ENCODE results near the gene LGALS12.
"Not testable (repeated sequence)": the region's sequence is repeated elsewhere in the genome, so short reads cannot be mapped to it uniquely, and the experiment has no call there.

The LGALS12 gene

DNA sequence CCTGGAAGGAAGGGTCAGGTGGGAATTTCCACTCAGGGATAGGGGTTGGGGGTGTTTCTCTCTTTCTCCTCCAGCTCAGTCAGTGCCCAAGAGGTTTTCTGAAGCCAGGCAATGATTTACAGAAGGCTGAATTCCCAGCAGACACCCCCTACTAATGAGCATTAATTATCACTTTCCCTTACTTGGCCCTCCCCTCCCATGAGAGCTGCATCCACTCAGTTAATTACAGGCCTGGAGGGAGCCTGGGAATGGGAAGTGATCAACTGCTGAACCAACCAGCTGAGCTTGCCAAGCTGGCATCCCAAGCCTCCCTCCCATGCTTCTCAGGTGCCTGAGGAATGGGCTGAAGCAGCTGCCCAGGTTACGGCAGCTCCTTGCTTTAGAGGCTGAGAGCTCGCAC lies 992 bp downstream of the LGALS12 start:
- no peak for DNase-seq

DNA sequence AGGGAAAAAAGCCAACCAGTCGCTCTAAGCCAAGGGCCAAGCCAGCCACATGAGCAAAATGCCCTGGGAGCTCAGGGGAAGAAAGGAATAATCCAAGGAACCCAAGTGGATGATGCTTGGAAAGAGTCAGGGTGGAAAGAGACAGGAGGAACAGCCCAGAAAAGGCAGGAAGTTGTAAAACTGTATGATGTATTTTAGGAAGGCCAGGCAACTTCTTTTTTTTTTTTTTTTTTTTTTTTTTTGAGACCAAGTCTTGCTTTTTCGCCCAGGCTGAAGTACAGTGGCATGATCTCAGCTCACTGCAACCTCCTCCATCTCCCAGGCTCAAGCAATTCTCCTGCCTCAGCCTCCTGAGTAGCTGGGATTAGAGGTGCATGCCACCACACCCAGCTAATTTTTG lies 1.6 kb downstream of the LGALS12 start:
- DNase-seq, result no peak

DNA sequence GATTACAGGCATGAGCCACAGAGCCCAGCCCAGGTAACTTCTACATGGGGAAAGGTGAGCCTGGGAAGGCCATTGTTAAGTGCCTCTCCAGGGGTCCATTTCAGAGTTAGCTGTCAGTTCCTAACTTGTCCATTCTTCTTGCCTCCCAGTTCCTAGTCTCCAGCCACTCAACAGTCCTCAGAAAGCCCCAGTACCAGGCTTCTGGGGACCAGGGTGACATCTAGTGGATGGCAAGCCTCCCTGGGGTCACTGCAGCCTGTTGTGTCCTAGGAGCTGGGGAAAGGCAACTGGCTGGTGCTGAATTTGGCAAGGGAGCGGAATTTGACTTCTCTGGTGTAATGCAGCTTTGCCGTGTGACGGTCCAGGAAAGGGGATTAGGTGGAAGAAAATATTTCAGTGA lies 2.1 kb downstream of the LGALS12 start:
- no peak for DNase-seq

DNA sequence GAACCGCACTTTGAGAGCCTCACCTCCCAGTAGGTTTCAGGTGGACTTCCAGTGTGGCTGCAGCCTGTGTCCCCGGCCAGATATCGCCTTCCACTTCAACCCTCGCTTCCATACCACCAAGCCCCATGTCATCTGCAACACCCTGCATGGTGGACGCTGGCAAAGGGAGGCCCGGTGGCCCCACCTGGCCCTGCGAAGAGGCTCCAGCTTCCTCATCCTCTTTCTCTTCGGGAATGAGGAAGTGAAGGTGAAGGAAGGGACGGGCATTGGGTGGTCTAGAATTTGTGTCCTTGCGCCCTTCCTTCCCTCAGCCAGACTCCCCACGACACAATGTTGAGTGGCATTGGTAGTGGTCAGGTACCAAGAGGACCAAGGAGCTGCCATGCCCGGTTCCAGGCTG lies 2.9 kb downstream of the LGALS12 start:
- no peak for DNase-seq

DNA sequence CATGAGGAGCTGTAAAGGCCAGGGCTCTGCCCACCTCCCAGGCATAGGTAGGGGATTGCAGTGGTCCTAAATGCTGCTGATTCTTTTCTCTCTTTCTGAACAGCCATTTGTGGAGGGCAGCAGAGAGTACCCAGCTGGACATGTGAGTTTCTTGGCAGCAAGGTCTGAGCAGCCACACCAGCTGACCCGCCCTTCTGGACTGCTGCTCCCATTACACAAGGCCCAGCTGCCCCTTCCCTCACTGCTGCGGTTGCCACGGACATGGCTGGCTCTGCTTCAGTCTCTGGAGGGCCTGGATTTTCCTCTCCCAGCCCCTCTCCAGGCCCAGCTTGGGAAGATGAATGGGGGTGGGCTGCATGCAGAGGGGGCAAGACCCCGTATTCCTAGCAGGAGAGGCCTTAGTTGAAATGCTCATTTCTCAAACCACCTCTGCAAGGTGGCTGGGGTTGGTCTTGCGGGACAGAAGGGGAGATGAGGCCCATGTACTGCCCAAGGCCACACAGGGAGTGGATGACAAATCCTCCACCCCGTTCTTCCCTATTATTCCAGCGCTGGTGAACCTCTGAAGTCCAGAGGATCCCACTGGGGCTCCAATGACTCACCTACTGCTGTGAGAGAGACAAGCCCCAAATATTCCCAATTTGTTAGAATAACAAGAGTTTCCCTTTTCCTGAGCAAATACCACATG lies 4.6 kb downstream of the LGALS12 start:
- DNase-seq, result no peak

DNA sequence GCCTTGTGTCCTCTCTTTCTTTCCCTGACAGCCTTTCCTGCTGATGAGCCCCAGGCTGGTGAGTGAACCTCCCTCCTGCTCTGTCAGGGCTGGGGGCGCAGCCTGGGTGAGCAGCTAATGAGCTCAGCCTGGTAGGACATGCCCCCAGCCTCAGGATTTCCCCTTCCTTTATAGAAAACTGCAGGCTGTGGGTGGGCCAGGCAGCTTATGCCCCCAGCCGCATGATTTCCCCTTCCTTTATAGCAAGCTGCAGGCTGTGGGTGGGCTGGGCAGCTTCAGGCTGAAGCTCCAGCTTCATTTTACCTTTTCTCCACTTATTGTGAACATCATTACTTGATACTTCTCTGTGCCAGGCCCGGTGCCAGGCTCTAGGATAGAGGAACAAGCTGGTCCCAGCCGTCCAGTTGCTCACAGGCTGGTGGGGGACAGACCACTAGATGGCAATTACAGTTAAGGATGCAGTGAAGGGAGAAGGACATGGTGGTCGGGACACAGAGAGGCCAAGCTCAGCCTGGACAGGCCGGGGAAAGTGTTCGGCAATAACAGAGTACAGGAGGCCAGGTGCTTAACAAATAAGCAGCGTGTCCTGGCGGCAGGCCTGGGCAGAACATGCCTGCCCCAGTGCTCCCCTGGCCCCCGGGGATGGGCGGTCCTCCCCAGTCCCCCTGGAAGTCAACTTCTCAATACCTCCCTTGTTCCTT lies 5.3 kb downstream of the LGALS12 start:
- no peak for DNase-seq

DNA sequence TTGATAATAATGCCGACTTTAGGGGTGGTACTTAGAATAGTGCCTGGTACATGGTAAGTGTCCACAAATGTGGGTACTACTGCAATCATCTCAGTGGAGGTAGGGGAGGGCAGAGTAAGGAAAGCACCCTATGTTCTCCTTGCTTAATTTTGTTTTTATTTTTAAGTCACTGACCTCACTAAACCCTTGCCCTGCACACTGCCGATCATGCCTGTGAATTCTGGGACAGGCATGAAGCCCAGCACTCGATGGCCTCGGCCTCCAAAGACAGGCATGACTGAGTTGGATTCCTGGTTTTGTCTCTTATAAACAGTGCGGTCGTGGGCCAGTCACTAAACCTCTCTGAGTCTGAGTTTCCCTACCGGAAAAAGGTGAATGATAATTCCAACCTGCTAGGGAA lies 6.9 kb downstream of the LGALS12 start:
- no peak for DNase-seq

DNA sequence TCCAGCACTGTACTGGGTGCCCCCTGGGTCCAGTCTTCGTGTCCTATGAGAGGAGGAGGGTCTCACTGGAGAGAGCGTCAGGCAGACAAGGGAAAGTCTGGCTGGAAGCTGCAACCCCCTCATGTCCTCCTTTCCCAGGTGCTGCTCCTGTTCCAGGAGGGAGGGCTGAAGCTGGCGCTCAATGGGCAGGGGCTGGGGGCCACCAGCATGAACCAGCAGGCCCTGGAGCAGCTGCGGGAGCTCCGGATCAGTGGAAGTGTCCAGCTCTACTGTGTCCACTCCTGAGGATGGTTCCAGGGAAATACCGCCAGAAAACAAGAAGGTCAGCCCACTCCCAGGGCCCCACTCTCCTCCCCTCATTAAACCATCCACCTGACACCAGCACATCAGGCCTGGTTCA lies 10.2 kb downstream of the LGALS12 start:
- DNase-seq, result no peak

DNA sequence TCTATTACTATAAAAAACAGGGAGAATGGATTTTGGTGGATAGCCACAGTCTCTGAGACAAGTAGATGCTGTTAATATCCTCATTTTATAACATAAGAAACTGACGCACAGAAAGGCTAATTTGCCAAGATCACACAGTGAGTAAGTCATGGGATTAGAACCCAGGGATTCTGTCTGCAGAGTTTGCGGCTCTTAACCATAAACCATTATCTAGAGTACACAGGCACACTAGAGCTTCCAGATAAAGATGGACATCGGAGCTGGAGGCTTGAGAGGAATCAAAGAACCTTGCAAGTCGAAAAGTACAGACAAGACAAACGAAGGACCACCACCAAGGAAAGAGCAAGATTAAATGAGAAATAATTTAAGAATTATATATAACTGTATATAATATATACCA lies 11.3 kb downstream of the LGALS12 start:
- DNase-seq, result no peak

DNA sequence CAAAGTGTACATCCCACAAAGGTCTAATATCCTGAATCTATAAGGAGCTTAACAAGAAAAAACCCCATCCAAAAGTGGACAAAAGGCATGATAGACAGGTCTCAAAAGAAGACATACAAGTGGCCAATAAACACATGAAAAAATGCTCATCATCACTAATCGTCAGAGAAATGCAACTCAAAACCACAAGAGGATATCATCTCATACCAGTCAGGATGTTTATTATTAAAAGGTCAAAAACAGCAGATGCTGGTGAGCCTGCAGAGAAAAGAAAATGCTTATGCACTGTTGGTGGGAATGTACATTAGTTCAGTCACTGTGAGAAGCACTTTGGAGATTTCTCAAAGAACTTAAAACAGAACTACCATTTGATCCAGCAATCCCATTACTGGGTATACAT lies 12.7 kb downstream of the LGALS12 start:
- DNase-seq, result no peak

DNA sequence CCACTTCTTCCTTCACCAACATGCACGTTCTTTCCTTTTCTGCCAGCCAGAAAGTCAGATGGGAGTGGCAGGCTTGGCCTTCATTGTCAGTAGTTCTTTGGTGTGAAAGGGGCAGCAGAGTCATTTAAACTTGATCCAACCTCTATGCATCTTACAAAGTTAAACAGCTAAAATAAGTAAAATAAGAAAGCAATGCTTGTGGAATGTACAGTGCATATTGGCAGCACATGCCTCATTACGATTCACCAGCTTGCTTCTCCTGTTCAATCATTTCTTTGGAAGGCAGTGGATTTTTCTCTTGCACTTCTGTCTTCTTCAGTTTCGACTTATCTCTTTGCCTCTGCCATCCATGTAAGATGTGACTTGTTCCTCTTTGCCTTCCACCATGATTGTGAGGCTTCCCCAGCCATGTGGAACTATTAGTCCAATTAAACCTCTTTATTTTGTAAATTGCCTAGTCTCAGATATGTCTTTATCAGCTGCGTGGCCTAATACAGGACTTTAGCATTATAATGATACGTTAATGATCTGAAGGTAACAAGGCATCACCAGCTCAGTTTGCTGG lies 14.8 kb downstream of the LGALS12 start:
- no peak for DNase-seq

DNA sequence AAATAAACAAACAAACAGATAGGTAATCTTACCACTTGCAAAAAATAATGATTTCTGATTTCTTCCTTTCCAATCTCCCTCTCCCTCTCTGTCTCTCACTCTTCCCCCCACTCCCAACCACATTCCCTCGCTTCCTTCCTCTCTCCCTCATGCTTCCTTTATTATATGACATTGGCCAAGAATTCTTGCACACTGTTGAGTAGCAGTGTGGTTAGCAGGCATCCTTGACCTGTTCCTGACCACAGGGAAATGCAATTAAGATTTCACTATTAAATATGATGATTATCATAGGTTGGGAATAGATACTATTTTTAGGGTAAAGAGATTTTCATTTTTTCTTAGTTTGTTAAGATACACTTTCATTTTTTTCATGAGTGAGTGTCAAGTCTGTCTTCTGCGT lies 16.0 kb downstream of the LGALS12 start:
- DNase-seq, result no peak

DNA sequence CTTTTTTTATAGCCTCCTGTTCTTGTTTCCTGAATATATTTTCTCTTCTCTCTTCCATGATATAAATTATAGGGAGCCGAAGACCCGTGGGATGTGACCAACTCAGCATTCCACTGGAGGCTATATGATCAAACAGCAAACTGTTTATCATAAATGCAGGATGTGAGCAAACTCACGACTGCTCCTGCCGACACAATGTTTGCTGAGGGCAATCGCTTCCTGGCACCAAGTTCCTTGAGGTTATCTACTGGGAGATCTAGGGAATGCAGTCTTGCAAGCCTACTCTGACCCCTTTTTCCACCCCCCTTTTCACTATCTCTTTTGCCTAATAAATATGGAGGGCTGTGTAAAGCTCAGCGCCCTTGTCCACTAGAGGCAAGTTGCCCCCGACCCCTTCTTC lies 17.3 kb downstream of the LGALS12 start:
- no peak for DNase-seq

DNA sequence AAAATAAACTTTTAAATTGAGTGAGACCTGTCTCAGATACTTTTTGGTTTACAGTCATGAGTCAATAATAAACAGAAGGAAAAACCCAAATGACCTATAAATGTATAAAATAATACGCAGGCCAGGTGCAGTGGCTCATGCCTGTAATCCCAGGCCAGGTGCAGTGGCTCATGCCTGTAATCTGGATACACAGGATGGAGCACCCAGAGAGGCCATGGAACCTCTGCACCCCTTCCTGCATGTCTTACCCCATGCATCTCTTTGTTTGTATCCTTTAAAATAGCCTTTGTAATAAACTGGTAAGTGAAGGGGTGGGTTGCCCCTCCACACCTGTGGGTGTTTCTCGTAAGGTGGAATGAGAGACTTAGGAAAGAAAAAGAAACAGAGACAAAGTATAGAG lies 21.8 kb downstream of the LGALS12 start:
- no peak for DNase-seq

DNA sequence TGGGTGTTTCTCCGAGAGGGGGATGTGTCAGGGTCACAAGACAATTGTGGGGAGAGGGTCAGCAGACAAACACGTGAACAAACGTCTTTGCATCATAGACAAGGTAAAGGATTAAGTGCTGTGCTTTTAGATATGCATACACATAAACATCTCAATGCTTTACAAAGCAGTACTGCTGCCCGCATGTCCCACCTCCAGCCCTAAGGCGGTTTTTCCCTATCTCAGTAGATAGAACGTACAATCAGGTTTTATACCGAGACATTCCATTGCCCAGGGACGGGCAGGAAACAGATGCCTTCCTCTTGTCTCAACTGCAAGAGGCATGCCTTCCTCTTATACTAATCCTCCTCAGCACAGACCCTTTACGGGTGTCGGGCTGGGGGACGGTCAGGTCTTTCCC lies 22.3 kb downstream of the LGALS12 start:
- not testable (repeated sequence) for DNase-seq

DNA sequence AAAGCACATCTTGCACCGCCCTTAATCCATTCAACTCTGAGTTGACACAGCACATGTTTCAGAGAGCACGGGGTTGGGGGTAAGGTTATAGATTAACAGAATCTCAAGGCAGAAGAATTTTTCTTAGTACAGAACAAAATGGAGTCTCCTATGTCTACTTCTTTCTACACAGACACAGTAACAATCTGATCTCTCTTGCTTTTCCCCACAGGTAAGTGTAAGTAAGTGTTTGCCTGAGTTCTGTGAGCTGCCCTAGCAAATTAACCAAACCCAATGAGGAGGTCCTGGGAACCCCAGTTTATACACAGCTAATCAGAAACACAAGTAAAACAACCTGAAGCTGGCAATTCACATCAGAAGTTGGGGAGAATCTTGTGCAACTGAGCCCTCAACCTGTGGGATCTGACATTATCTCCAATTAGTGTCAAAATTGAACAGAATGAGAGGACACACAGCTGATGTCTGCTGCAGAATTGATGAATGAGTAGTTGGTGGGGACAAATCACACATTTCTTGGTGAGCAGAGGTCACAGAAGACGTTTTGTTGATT lies 22.9 kb downstream of the LGALS12 start:
- not testable (repeated sequence) for DNase-seq

DNA sequence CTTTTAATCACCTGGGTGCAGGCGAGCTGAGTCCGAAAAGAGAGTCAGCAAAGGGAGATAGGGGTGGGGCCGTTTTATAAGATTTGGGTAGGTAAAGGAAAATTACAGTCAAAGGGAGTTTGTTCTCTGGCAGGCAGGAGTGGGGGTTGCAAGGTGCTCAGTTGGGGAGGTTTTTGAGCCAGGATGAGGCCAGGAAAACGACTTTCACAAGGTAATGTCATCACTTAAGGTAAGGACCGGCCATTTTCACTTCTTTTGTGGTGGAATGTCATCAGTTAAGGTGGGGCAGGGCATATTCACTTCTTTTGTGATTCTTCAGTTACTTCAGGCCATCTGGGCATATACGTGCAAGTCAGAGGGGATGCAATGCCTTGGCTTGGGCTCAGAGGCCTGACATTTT lies 23.5 kb downstream of the LGALS12 start:
- not testable (repeated sequence) for DNase-seq

DNA sequence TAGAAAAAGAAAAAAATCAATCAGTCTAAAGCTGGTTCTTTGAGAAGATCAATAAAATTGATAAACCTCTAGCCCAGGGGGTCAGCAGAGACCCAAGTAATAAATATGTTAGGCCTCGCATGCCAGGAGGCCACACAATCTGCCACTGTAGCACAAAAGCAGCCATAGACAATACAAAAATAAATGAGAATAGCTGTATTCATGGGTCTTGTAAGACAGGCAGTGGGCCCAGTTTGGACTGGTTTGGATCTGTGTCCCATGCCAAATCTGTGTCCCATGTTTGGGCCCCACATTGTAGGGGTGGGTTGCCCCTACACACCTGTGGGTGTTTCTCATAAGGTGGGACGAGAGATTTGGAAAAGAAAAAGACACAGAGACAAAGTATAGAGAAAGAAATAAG lies 24.1 kb downstream of the LGALS12 start:
- DNase-seq, result no peak

DNA sequence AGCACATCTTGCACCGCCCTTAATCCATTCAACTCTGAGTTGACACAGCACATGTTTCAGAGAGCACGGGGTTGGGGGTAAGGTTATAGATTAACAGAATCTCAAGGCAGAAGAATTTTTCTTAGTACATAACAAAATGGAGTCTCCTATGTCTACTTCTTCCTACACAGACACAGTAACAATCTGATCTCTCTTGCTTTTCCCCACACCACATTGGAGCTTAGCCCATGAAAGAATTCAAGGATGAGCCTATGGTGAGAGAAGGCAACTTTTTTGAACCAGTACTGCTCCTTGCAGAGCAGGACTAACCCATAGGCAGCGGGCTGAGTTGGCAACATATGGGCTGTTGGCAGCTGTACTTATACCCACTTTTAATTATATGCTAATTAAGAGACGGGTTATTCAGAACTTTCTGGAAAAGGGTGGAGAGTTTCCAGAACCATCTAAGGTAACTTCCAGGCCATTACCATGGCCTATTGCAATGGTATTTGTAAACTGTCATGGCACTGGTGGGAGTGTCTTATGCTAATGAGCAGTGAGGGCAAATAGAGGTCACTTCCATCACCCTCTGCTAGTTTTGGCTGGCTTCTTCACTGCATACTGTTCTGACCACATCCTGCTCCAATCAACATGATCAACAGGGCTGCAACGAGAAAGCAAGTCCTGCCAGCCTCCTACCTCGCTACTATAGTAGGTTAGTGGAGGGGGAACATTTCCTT lies 25.3 kb downstream of the LGALS12 start:
- not testable (repeated sequence) for DNase-seq

DNA sequence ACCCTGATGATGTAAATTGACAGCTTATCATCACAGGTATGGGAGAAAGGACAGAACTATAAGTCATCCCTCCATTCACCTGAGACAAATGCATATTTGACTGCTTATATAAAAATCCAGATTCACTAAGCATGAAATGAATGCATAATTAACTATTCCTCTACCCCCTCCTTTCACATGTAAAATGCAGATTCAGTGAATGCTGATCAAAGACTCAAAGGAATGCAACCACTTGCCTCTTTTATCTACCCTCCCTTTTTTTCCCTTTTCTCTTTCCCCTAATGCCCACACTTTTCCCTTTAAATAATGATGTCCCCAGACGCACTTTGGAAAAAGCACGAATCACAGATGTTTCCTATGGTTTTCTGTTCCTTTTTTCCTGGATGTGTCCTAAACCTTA lies 26.2 kb downstream of the LGALS12 start:
- no peak for DNase-seq

DNA sequence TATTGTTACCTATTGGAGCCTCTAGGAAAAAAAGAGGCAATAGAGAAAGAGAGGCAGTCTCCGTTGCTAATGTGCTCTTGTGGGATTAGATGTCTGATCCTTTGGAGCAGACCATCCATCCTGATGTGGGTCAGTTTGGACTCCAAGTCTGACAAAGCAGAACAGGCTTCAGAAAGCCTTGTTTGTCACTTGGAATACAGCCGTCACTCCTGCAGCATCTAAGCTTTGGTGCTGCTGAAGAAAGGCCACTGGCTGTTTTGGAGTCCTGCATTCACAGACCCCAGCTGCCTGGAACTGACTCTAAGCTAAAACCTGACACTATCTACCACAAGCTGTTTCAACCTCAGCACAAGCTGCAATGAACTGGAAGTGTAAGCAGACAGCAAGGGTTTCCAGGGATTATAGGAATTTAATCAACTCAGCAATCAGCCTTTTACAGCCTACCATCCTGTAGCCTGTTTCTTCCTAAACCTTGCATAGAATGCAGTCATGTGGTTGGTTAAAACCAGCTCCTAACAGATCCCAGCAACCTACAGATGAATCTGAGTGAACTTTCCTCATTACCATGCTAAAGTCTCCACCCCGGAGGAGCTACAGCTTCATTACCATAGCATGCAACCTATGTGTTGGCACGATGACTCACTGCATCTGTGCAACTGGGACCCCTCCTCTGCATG lies 27.1 kb downstream of the LGALS12 start:
- DNase-seq, result no peak

DNA sequence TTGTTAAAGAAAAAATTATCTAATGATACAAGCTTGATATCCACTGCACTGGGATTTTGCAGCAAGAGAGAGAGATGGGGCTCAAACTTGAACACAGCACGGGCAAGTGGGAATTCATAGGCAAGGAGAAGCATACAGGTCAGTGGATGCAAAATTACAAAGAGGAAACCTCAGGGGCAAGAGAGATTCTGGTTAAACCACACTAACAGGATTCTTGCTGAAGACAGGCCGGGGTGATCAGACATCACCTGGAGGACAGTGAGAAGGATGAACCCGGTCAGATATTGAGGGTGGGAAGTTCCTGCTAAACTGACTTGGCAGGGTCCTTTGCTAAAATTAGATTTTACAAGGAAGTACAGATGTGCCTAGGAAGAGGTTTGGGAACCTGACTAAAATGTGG lies 28.2 kb downstream of the LGALS12 start:
- no peak for DNase-seq

DNA sequence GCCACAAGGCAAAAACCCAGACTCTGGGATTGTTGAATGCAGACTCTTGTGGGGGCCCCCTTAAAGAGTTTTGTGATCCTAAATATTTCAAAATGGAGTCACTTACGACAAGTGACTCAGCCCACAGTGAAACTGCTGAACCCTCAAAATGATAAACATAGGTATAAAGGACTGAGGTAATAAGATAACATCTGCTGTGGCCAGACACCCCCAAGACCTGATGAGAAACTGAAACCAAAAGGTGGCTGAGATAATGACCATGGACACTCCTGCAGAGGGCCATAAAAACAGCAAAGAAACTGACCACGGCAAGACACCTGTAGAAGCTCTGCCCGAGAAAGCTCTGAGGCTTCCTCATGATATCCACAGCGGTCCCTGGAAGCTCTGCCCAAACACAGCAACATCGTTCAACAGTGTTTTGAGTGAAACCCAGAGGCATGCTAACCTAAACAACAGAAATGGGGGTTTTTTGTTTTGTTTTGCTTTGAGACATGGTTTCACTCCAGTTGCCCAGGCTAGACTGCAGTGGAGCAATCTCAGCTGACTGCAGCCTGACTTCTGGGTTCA lies 29.1 kb downstream of the LGALS12 start:
- no peak for DNase-seq

All from DMS79 (cell line).